Brain microvascular endothelial cell (primary cell): ENCODE data around the gene FAT1.

Source experiments
- DNase-seq: peaks from one replicate; pipeline ENCODE4 v3.0.0-alpha.2; 2020
- H3K27ac ChIP-seq: fragments of 250-450 bp; sonication (Bioruptor Pico); 2 replicates; pipeline ENCODE4 v1.5.1; 2020; ENCODE audit warnings: mild to moderate bottlenecking, moderate library complexity
- H3K27me3 ChIP-seq: fragments of 250-450 bp; sonication (Bioruptor Pico); replicated peaks from 2 replicates; pipeline ENCODE4 v1.5.1; 2020; ENCODE audit warnings: mild to moderate bottlenecking
- H3K36me3 ChIP-seq: fragments of 250-450 bp; sonication (Bioruptor Pico); replicated peaks from 2 replicates; pipeline ENCODE4 v1.5.1; 2020; ENCODE audit warnings: mild to moderate bottlenecking
- H3K4me3 ChIP-seq: 2 replicates; pipeline ENCODE4 v1.5.1; 2011; ENCODE audit warnings: low read depth, mild to moderate bottlenecking, control low read depth, low read length, moderate library complexity
- CTCF ChIP-seq: IDR thresholded peaks from 2 replicates; pipeline ENCODE4 v1.5.1; 2011; ENCODE audit warnings: low read depth, mild to moderate bottlenecking, moderate library complexity, low read length, control low read depth, inconsistent platforms; ENCODE audit errors: missing control alignments
- in situ Hi-C: cut with HindIII; loops from 2 replicates; pipeline ENCODE4 v1.10.0; 2017; ENCODE audit warnings: low sequenced_read_pairs, low pct_ligation_motif_present

Gene FAT1

GRCh38 chr4:186676531-186677161 lies 47.0 kb downstream of the FAT1 start:
- TF ChIP-seq CTCF = no peak
- H3K4me3 ChIP-seq = no peak overlapping the region
- H3K27ac ChIP-seq = peak overlapping the region; percentile 20
- DNase-seq = peak; percentile 72
- H3K27me3 ChIP-seq = no peaks in the 10 kb centered on the region
- in situ Hi-C loops = no loop called here
- peaks cover 4% of the 10 kb centered on the region for H3K36me3 ChIP-seq

GRCh38 chr4:186669735-186670134 lies 53.9 kb downstream of the FAT1 start:
- Histone ChIP-seq H3K4me3 (no peak overlapping the region), H3K27ac (peak overlapping the region; percentile 11)

GRCh38 chr4:186669159-186669731 lies 54.4 kb downstream of the FAT1 start:
- Histone ChIP-seq H3K36me3 (peaks cover 17% of the 10 kb centered on the region), H3K27ac (no peak overlapping the region), H3K27me3 (no peaks in the 10 kb centered on the region), H3K4me3 (no peak overlapping the region)
- TF ChIP-seq CTCF = peak; percentile 29
- peak; percentile 41 for DNase-seq
- in situ Hi-C loops = no loop called here

More at GRCh38 chr4:186669735-186670134, 53.9 kb downstream of the FAT1 start:
- peaks cover 14% of the 10 kb centered on the region for H3K36me3 ChIP-seq
- DNase-seq = no peak
- in situ Hi-C loops = no loop called here
- no peaks in the 10 kb centered on the region for H3K27me3 ChIP-seq
- TF ChIP-seq CTCF = no peak

GRCh38 chr4:186666750-186667149 lies 56.9 kb downstream of the FAT1 start:
- in situ Hi-C loops = no loop called here
- no peak for DNase-seq
- H3K27ac ChIP-seq = no peak overlapping the region
- no peak for TF ChIP-seq CTCF
- H3K36me3 ChIP-seq = peaks cover 20% of the 10 kb centered on the region
- H3K27me3 ChIP-seq = no peaks in the 10 kb centered on the region
- H3K4me3 ChIP-seq = no peak overlapping the region

- no peak overlapping the region for H3K4me3 ChIP-seq
- in situ Hi-C loops = no loop called here
- no peak for TF ChIP-seq CTCF
- H3K27me3 ChIP-seq = no peaks in the 10 kb centered on the region
- no peak overlapping the region for H3K27ac ChIP-seq
- peaks cover 23% of the 10 kb centered on the region for H3K36me3 ChIP-seq
- no peak for DNase-seq
These were observed 57.4 kb downstream of the FAT1 start for GRCh38 chr4:186666252-186666651.

GRCh38 chr4:186660403-186660802 lies 63.3 kb downstream of the FAT1 start:
- in situ Hi-C loops = no loop called here
- TF ChIP-seq CTCF = no peak
- no peak overlapping the region for H3K27ac ChIP-seq
- peaks cover 30% of the 10 kb centered on the region for H3K36me3 ChIP-seq
- H3K27me3 ChIP-seq = no peaks in the 10 kb centered on the region
- no peak for DNase-seq
- no peak overlapping the region for H3K4me3 ChIP-seq
